ENCODE measurements around the gene CDH4. TPM values are rescaled to one million over a fixed set of nuclear protein-coding genes. Genes with fewer than 3 reads are reported as not detected.
A peak's percentile ranks its signal among the peaks of the same experiment; 100 is the strongest.

Gene CDH4
- total and polyA plus RNA-seq, 9 of the 15 experiments (the other 6 are each of a cell fraction or from before 2014, with no cell fraction given) = 0.04 TPM; not detected in 8

DNA sequence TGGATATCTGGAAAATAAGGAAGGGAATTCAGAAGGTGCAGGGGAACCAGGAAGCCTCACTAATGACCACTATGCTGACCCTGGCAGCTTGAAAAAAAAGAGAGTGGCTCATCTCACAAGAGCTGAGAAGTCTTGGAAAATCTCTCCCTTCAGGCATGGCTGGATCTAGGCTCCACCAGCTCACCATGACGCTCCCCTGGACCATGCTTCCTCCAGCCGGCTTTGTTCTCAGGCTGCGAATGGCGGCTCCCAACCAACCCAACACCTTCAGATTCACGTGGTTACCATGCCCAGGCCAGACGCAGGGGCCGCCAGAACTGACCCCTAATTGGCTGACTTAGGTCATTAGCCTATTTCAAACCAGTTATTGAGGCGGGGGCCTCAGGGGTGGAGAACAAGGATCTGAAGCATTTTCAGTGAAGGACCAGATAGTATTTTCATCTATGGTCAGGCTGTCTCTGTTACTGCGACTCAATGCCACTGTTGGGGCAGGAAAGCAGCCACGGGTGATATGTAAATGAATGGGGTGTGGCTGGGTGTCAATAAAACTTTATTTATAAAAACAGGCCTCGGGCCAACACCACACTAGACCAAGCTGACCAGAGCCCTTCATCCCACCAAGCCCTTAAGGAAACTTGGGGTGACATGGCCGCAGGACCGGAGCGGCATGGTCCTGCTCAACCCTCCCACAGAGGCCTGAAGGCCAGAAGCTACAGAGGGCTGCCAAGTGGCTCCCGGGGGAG is 653.9 kb downstream of the CDH4 start (continued):
- TF ChIP-seq ARID3B (CRISPR knock-in tag; IDR thresholded peaks at IDR 0.05; ENCODE audit: borderline replicate concordance) = no peak
- 0 out of 2 replicates have a peak, but pooled peaks have one; percentile 24 for TF ChIP-seq NFIC (IDR thresholded peaks at IDR 0.05)
- TF ChIP-seq ZKSCAN3 (CRISPR knock-in tag; IDR thresholded peaks at IDR 0.05) = no peak
- no peak for TF ChIP-seq NFE2 (IDR thresholded peaks at IDR 0.05; ENCODE audit: low read depth)
- TF ChIP-seq LEF1 (IDR thresholded peaks at IDR 0.05) = no peak
- TF ChIP-seq, protein P1, sequence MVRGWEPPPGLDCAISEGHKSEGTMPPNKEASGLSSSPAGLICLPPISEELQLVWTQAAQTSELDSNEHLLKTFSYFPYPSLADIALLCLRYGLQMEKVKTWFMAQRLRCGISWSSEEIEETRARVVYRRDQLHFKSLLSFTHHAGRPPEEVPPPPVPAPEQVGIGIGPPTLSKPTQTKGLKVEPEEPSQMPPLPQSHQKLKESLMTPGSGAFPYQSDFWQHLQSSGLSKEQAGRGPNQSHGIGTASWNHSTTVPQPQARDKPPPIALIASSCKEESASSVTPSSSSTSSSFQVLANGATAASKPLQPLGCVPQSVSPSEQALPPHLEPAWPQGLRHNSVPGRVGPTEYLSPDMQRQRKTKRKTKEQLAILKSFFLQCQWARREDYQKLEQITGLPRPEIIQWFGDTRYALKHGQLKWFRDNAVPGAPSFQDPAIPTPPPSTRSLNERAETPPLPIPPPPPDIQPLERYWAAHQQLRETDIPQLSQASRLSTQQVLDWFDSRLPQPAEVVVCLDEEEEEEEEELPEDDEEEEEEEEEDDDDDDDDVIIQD (CRISPR knock-in tag; IDR thresholded peaks at IDR 0.05) = no peak
- TF ChIP-seq ELF2 (CRISPR knock-in tag; IDR thresholded peaks at IDR 0.05) = no peak
